ENCODE measurements around the gene CST3.
"Not testable (repeated sequence)": the region's sequence is repeated elsewhere in the genome, so short reads cannot be mapped to it uniquely, and the experiment has no call there.

The CST3 gene

GRCh38 chr20:23661002-23661429 is 23.3 kb upstream of the CST3 start:
- no peak for DNase-seq

- DNase-seq: no peak
Measured at GRCh38 chr20:23659989-23660837, 22.5 kb upstream of the CST3 start.

- DNase-seq: not testable (repeated sequence)
Measured at GRCh38 chr20:23659610-23659988, 21.8 kb upstream of the CST3 start.

- DNase-seq: no peak
Measured at GRCh38 chr20:23658989-23659609, 21.3 kb upstream of the CST3 start.

- DNase-seq: no peak
Measured at GRCh38 chr20:23658336-23658735, 20.6 kb upstream of the CST3 start.

GRCh38 chr20:23657202-23657601 is 19.4 kb upstream of the CST3 start:
- DNase-seq: no peak

GRCh38 chr20:23656372-23656771 is 18.6 kb upstream of the CST3 start:
- DNase-seq: no peak

GRCh38 chr20:23655491-23656211 is 17.9 kb upstream of the CST3 start:
- no peak for DNase-seq

- DNase-seq: no peak
Measured at GRCh38 chr20:23654717-23655116, 17.0 kb upstream of the CST3 start.

GRCh38 chr20:23654000-23654399 is 16.2 kb upstream of the CST3 start:
- DNase-seq: no peak

GRCh38 chr20:23653400-23653938 is 15.7 kb upstream of the CST3 start:
- DNase-seq: no peak

GRCh38 chr20:23652926-23653325 is 15.2 kb upstream of the CST3 start:
- DNase-seq: no peak

- no peak for DNase-seq
Measured at GRCh38 chr20:23652371-23652770, 14.6 kb upstream of the CST3 start.

- DNase-seq: no peak
Measured at GRCh38 chr20:23651117-23651516, 13.4 kb upstream of the CST3 start.

GRCh38 chr20:23649830-23650417 is 12.2 kb upstream of the CST3 start:
- DNase-seq: no peak

GRCh38 chr20:23649242-23649641 is 11.5 kb upstream of the CST3 start:
- DNase-seq: no peak

- no peak for DNase-seq
Measured at GRCh38 chr20:23647346-23647745, 9.6 kb upstream of the CST3 start.

- DNase-seq: no peak
Measured at GRCh38 chr20:23646106-23646873, 8.5 kb upstream of the CST3 start.

- DNase-seq: no peak
Measured at GRCh38 chr20:23645575-23645974, 7.8 kb upstream of the CST3 start.

- no peak for DNase-seq
Measured at GRCh38 chr20:23644164-23644563, 6.4 kb upstream of the CST3 start.

- DNase-seq: no peak
Measured at GRCh38 chr20:23643659-23644058, 5.9 kb upstream of the CST3 start.
